ENCODE data around the gene DLG3. TPM values are rescaled to one million over a fixed set of nuclear protein-coding genes. Genes with fewer than 3 reads are reported as not detected.

Gene DLG3
- total RNA-seq, 1 experiment from 2014 or later: 14.5 TPM

Small RNAs within 50 kb of the gene (small RNA-seq; reads per million reads assigned to genes)
- not detected for gene RNU4-81P
- gene RNY4P23: 4.1 reads per million, percentile 74 among the genes with 10 or more reads in this experiment

Other genes starting within 250 kb of the DLG3 start
- not detected in 2 replicates for gene AWAT1, start 210.2 kb upstream of the DLG3 start, total RNA-seq (2014; rRNA removed; shearing (Covaris generic); ENCODE audit: low replicate concordance)
- not detected in 2 replicates for gene P2RY4, start 184.6 kb upstream of the DLG3 start, total RNA-seq (2014; rRNA removed; shearing (Covaris generic); ENCODE audit: low replicate concordance)
- not detected in 2 replicates for gene ARR3, start 176.5 kb upstream of the DLG3 start, total RNA-seq (2014; rRNA removed; shearing (Covaris generic); ENCODE audit: low replicate concordance)
- gene RAB41, start 162.7 kb upstream of the DLG3 start, total RNA-seq (2014; rRNA removed; shearing (Covaris generic); ENCODE audit: low replicate concordance): not detected in 2 replicates
- 51.5 and 54.5 TPM in 2 replicates for gene PDZD11, start 154.9 kb upstream of the DLG3 start, total RNA-seq (2014; rRNA removed; shearing (Covaris generic); ENCODE audit: low replicate concordance)
- gene KIF4A, start 154.7 kb upstream of the DLG3 start, total RNA-seq (2014; rRNA removed; shearing (Covaris generic); ENCODE audit: low replicate concordance): 12.6 and 15.0 TPM in 2 replicates
- gene GDPD2, start 21.5 kb upstream of the DLG3 start, total RNA-seq (2014; rRNA removed; shearing (Covaris generic); ENCODE audit: low replicate concordance): not detected in 2 replicates

Measured in Karpas-422 (cell line).